GM21723 (cell line): ENCODE results near the gene EPO.
"Not testable (repeated sequence)": the region's sequence is repeated elsewhere in the genome, so short reads cannot be mapped to it uniquely, and the experiment has no call there.

Experiments
- ATAC-seq: cut with Tn5 transposase; IDR thresholded peaks from one replicate; pipeline ENCODE4 v1.9.1; 2021; ENCODE audit warnings: mild to moderate bottlenecking, moderate library complexity; ENCODE audit not compliant: unreplicated experiment

The EPO gene

GRCh38 chr7:100701089-100701488, 19.2 kb upstream of the EPO start:
- ATAC-seq = not testable (repeated sequence)

GRCh38 chr7:100705320-100705752, 14.9 kb upstream of the EPO start:
- ATAC-seq = peak; percentile 68

GRCh38 chr7:100705753-100706671, 14.3 kb upstream of the EPO start, which contains the start of gene POP7:
Gene POP7, plus strand, starts transcription at chr7:100706121. Its CDS starts 710 bp downstream, at chr7:100706831.
- ATAC-seq = peak; percentile 87

GRCh38 chr7:100706672-100707311, 13.5 kb upstream of the EPO start:
- no peak for ATAC-seq

- no peak for ATAC-seq
Measured at GRCh38 chr7:100708395-100708794, 11.9 kb upstream of the EPO start.

- no peak for ATAC-seq
Measured at GRCh38 chr7:100710452-100710851, 9.8 kb upstream of the EPO start.

GRCh38 chr7:100711369-100711768, 8.9 kb upstream of the EPO start:
- no peak for ATAC-seq

GRCh38 chr7:100714725-100715124, 5.5 kb upstream of the EPO start:
- no peak for ATAC-seq

- ATAC-seq = not testable (repeated sequence)
Measured at GRCh38 chr7:100717073-100717472, 3.2 kb upstream of the EPO start.

- ATAC-seq = no peak
Measured at GRCh38 chr7:100719523-100720278, 567 bp upstream of the EPO start.

GRCh38 chr7:100720671-100721504, 620 bp downstream of the EPO start:
- no peak for ATAC-seq

- no peak for ATAC-seq
Measured at GRCh38 chr7:100721505-100721812, 1.2 kb downstream of the EPO start.

GRCh38 chr7:100722480-100723212, 2.4 kb downstream of the EPO start:
- no peak for ATAC-seq

- no peak for ATAC-seq
Measured at GRCh38 chr7:100723732-100724275, 3.5 kb downstream of the EPO start.

- ATAC-seq = not testable (repeated sequence)
Measured at GRCh38 chr7:100724364-100724763, 4.1 kb downstream of the EPO start.

GRCh38 chr7:100726996-100727761, 6.9 kb downstream of the EPO start:
- ATAC-seq = no peak

GRCh38 chr7:100728196-100728595, 7.9 kb downstream of the EPO start:
- ATAC-seq = no peak

- ATAC-seq = no peak
Measured at GRCh38 chr7:100730136-100730800, 10.0 kb downstream of the EPO start.
